GM12875 (cell line): ENCODE measurements around the gene WASHC3.

ENCODE experiments used
- H3K4me3 ChIP-seq: one replicate; pipeline ENCODE4 v1.5.1; 2011; ENCODE audit warnings: low read depth, low read length, control low read depth
- CTCF ChIP-seq: IDR thresholded peaks from 2 replicates; pipeline ENCODE4 v1.5.1; 2011; ENCODE audit warnings: low read depth, mild to moderate bottlenecking, control low read depth, inconsistent platforms, low read length, moderate library complexity, borderline replicate concordance; ENCODE audit not compliant: insufficient read depth

WASHC3 gene

DNA sequence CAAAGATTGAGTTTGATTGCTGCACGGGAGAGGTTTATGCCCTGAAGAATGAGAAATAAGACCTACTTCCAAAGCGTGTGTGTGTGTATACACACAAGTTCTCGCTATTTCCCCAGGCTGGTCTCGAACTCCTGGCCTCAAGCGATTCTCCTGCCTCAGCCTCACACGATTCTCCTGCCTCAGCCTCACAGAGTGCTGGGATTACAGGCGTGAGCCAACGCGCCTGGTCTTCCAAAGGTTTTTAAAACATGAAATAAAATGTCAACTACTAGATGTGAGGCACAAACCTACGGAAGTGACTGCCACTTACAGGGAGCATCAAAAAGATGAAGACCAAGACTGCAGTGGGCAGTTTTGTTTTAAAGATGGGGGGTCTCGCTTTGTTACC, 622 bp upstream of the WASHC3 start:
- no peak for TF ChIP-seq CTCF
- H3K4me3 ChIP-seq, result no peak overlapping the region

- peak overlapping the region; percentile 78 for H3K4me3 ChIP-seq
- no peak for TF ChIP-seq CTCF
Measured at GRCh38 chr12:102061096-102061559, 663 bp downstream of the WASHC3 start.

DNA sequence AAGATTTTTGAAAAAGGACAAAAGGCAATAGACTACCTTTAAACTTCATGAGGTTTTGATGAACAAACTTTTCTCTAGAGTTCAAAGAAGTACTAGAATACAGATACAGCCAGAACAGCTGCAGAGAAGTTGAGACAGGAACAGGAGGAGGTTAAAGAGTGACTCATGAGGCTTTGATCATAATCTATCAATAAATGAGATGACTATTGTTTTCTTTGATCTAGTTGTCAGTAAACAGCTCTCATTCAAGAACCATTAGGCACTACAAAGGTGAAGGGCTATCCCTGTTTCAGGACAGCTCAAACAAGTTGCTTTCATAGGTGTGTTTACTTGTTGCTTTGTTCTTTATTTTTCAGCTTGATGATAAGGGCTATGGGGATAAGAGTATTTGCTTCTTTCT, 2.4 kb downstream of the WASHC3 start:
- TF ChIP-seq CTCF, result no peak
- H3K4me3 ChIP-seq, result no peak overlapping the region

DNA sequence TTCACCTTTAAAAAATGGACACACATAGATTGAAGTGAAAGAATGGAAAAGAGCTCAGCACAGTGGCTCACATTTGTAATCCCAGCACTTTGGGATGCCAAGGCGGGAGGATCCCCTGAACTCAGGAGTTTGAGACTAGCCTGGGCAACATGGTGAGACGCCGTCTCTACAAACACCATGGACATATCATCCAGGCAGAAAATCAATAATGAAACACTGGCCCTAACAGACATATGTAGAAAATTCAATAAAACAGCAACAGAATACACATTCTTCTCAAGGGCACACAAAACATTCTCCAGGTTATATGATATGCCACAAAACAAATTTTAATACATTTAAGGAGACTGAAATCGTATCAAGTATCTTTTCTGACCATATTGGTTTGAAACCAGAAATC, 7.4 kb downstream of the WASHC3 start:
- TF ChIP-seq CTCF, result no peak
- H3K4me3 ChIP-seq, result no peak overlapping the region

GRCh38 chr12:102053062-102053349, 8.8 kb downstream of the WASHC3 start:
- H3K4me3 ChIP-seq, result no peak overlapping the region
- no peak for TF ChIP-seq CTCF

- no peak overlapping the region for H3K4me3 ChIP-seq
- TF ChIP-seq CTCF, result no peak
Measured at GRCh38 chr12:102052192-102053061, 9.4 kb downstream of the WASHC3 start.

- H3K4me3 ChIP-seq, result no peak overlapping the region
- no peak for TF ChIP-seq CTCF
Measured at GRCh38 chr12:102051431-102051965, 10.3 kb downstream of the WASHC3 start.
